RPMI7951 (cell line): ENCODE results near the gene SLC4A2. TPM values are rescaled to one million over a fixed set of nuclear protein-coding genes. Genes with fewer than 3 reads are reported as not detected.
A peak's percentile ranks its signal among the peaks of the same experiment; 100 is the strongest.

Experiments
- DNase-seq: peaks from one replicate; pipeline ENCODE4 v3.0.0-alpha.2; 2012; ENCODE audit warnings: low read depth
- total RNA-seq: library from RNA; depleted of rRNA; stranded (reverse); fragments of >200 nt; shearing (Covaris generic); gene quantifications from 2 replicates; pipeline ENCODE4 v1.2.3, GENCODE V29; 2014

SLC4A2 gene
- total RNA-seq, 1 experiment from 2014 or later: 64.9 TPM

GRCh38 chr7:151043959-151044358 is 15.4 kb upstream of the SLC4A2 start:
- no peak for DNase-seq

- no peak for DNase-seq
Measured at GRCh38 chr7:151045262-151045661, 14.1 kb upstream of the SLC4A2 start.

- no peak for DNase-seq
Measured at GRCh38 chr7:151045967-151046366, 13.4 kb upstream of the SLC4A2 start.

GRCh38 chr7:151046603-151047573 is 12.5 kb upstream of the SLC4A2 start:
- DNase-seq: peak; percentile 98

- no peak for DNase-seq
Measured at GRCh38 chr7:151047976-151048815, 11.2 kb upstream of the SLC4A2 start, which contains the start of gene ASIC3. Gene ASIC3, plus strand, starts transcription at chr7:151048531. Its CDS starts 355 bp downstream, at chr7:151048886.

- no peak for DNase-seq
Measured at GRCh38 chr7:151048911-151049463, 10.4 kb upstream of the SLC4A2 start.

GRCh38 chr7:151051108-151051507 is 8.3 kb upstream of the SLC4A2 start:
- DNase-seq: peak; percentile 67

- DNase-seq: no peak
Measured at GRCh38 chr7:151053096-151053495, 6.3 kb upstream of the SLC4A2 start.

GRCh38 chr7:151053751-151054150 is 5.6 kb upstream of the SLC4A2 start:
- DNase-seq: no peak

- no peak for DNase-seq
Measured at GRCh38 chr7:151056283-151056665, 3.1 kb upstream of the SLC4A2 start.

GRCh38 chr7:151056666-151057505 is 2.5 kb upstream of the SLC4A2 start:
- DNase-seq: no peak

- no peak for DNase-seq
Measured at GRCh38 chr7:151057506-151057988, 1.8 kb upstream of the SLC4A2 start, which contains the start of gene CDK5. Gene CDK5, minus strand, starts transcription at chr7:151057897. Its CDS starts 49 bp downstream, at chr7:151057848.

GRCh38 chr7:151057989-151058780 is 1.2 kb upstream of the SLC4A2 start:
- peak; percentile 100 for DNase-seq

GRCh38 chr7:151058781-151059366 is 515 bp upstream of the SLC4A2 start:
- no peak for DNase-seq

GRCh38 chr7:151060113-151060415 is 675 bp downstream of the SLC4A2 start:
- no peak for DNase-seq

GRCh38 chr7:151060416-151061212 is 1.2 kb downstream of the SLC4A2 start:
- peak; percentile 64 for DNase-seq

- DNase-seq: no peak
Measured at GRCh38 chr7:151061213-151062110, 2.1 kb downstream of the SLC4A2 start.

GRCh38 chr7:151062111-151062398 is 2.7 kb downstream of the SLC4A2 start:
- no peak for DNase-seq
